HCT116 (cell line): ENCODE results near the gene RAB21. TPM values are rescaled to one million over a fixed set of nuclear protein-coding genes. Genes with fewer than 3 reads are reported as not detected.

Experiments used
- ATAC-seq: fragments of 200-7000 bp; cut with Tn5 transposase; 2 replicates; pipeline ENCODE4 v1.9.1; 2020; ENCODE audit warnings: mild to moderate bottlenecking, moderate library complexity
- BruUV-seq: library from RNA; stranded (reverse); fragments of 400-500 nt; replicated peaks from 2 replicates; lab custom pipeline; 2021; lab: Mats Ljungman, UMichigan
- CTCF ChIA-PET: fragments of 300-600 bp; sonication (Branson Sonifier 250); formaldehyde crosslinking; loops from one replicate; lab custom pipeline; 2021; ENCODE audit warnings: antibody characterized with exemption; lab: Charles Lee
- POLR2A ChIA-PET: fragments of 300-600, 350-600 bp; sonication (Branson Sonifier 250); formaldehyde crosslinking; loops from one replicate; lab custom pipeline; 2021; ENCODE audit warnings: antibody characterized with exemption; lab: Charles Lee
- RAD21 ChIA-PET, 2 experiments: fragments of 300-600 bp; sonication (Branson Sonifier 250); formaldehyde crosslinking; loops; one replicate each; lab custom pipeline; 2023; ENCODE audit warnings: low total read pairs in 2 of 2; ENCODE audit not compliant: uncharacterized antibody in 2 of 2, unreplicated experiment in 2 of 2, low non-redundant PET in 1 of 2; lab: Charles Lee
- DNase-seq: peaks from one replicate; pipeline ENCODE4 v3.0.0-alpha.2; 2010; ENCODE audit warnings: low read depth, low spot score
- H2AFZ ChIP-seq: fragments of 200-600 bp; shearing (Covaris generic), sonication (generic); 2 replicates; pipeline ENCODE4 v1.6.1; 2017; ENCODE audit warnings: low read depth, mixed run types, mixed read lengths, antibody characterized with exemption, low read length; ENCODE audit not compliant: poor library complexity, severe bottlenecking
- H3K27ac ChIP-seq: 2 replicates; pipeline ENCODE4 v1.5.1; 2012; ENCODE audit warnings: low read depth, low read length
- H3K27me3 ChIP-seq: fragments of 200-600 bp; sonication (generic); 2 replicates; pipeline ENCODE4 v1.6.1; 2016; ENCODE audit warnings: mixed run types, low read length, mixed read lengths; ENCODE audit not compliant: insufficient read depth
- H3K36me3 ChIP-seq, 2 experiments: fragments of 200-500 bp in 1 of 2; fragments of 200-600 bp in 1 of 2; sonication (Bioruptor generic) in 1 of 2; sonication (generic) in 1 of 2; 2 replicates each; pipeline versions ENCODE4 v1.5.1 to v1.6.1; 2014 to 2016; ENCODE audit warnings: low read length in 2 of 2, inconsistent platforms in 1 of 2, mixed read lengths in 1 of 2, mixed run types in 1 of 2; ENCODE audit not compliant: insufficient read depth in 2 of 2, control insufficient read depth in 1 of 2
- H3K4me1 ChIP-seq, 2 experiments: fragments of 200-600 bp in 1 of 2; sonication (generic) in 1 of 2; 2 replicates each; pipeline versions ENCODE4 v1.5.1 to v1.6.1; 2012 to 2017; ENCODE audit warnings: low read length in 2 of 2, inconsistent platforms in 1 of 2, mild to moderate bottlenecking in 1 of 2, mixed read lengths in 1 of 2, mixed run types in 1 of 2, moderate library complexity in 1 of 2; ENCODE audit not compliant: insufficient read depth in 2 of 2, control insufficient read depth in 1 of 2
- H3K4me2 ChIP-seq: fragments of 200-600 bp; sonication (generic); 2 replicates; pipeline ENCODE4 v1.6.1; 2017; ENCODE audit warnings: mixed run types, low read length, mixed read lengths
- H3K4me3 ChIP-seq, 2 experiments: fragments of 200-600 bp in 1 of 2; sonication (generic) in 1 of 2; replicated peaks in 1 of 2; 2 replicates each; pipeline ENCODE4 v1.5.1; 2011 to 2016; ENCODE audit warnings: low read length in 2 of 2, control low read depth in 1 of 2, low read depth in 1 of 2, mild to moderate bottlenecking in 1 of 2, mixed read lengths in 1 of 2, mixed run types in 1 of 2
- H3K79me2 ChIP-seq: fragments of 200-600 bp; sonication (generic); 2 replicates; pipeline ENCODE4 v1.6.1; 2017; ENCODE audit warnings: mild to moderate bottlenecking, mixed run types, low read length, moderate library complexity, mixed read lengths; ENCODE audit not compliant: insufficient read depth
- H3K9ac ChIP-seq: fragments of 200-600 bp; sonication (generic); 2 replicates; pipeline ENCODE4 v1.6.1; 2016; ENCODE audit warnings: low read length, mixed read lengths
- H3K9me2 ChIP-seq: fragments of 200-600 bp; sonication (generic), shearing (Covaris generic); 2 replicates; pipeline ENCODE4 v1.6.1; 2017; ENCODE audit warnings: mixed run types, mild to moderate bottlenecking, moderate library complexity; ENCODE audit not compliant: insufficient read depth
- H3K9me3 ChIP-seq, 2 experiments: fragments of 200-500 bp in 1 of 2; fragments of 200-600 bp in 1 of 2; sonication (Bioruptor generic) in 1 of 2; sonication (generic) in 1 of 2; 2 replicates each; pipeline ENCODE4 v1.6.1; 2014 to 2017; ENCODE audit warnings: low read length in 2 of 2, mixed read lengths in 2 of 2, inconsistent platforms in 1 of 2, low read depth in 1 of 2, mild to moderate bottlenecking in 1 of 2, mixed run types in 1 of 2, moderate library complexity in 1 of 2; ENCODE audit not compliant: control insufficient read depth in 1 of 2, insufficient read depth in 1 of 2
- H4K20me1 ChIP-seq: fragments of 200-600 bp; sonication (generic), shearing (Covaris generic); 2 replicates; pipeline ENCODE4 v1.6.1; 2017; ENCODE audit warnings: mixed run types, mild to moderate bottlenecking, moderate library complexity; ENCODE audit not compliant: insufficient read depth
- CBX3 ChIP-seq: IDR thresholded peaks from 2 replicates; pipeline ENCODE4 v1.6.1; 2012; ENCODE audit warnings: low read depth
- JUND ChIP-seq: IDR thresholded peaks from 2 replicates; pipeline ENCODE4 v1.6.1; 2012
- RAD21 ChIP-seq: IDR thresholded peaks from 2 replicates; pipeline ENCODE4 v1.6.1; 2012; ENCODE audit warnings: low read depth, mild to moderate bottlenecking
- SIN3A ChIP-seq: IDR thresholded peaks from 2 replicates; pipeline ENCODE4 v1.6.1; 2012; ENCODE audit warnings: low read depth
- SRF ChIP-seq: IDR thresholded peaks from 2 replicates; pipeline ENCODE4 v1.6.1; 2012; ENCODE audit warnings: low read depth
- YY1 ChIP-seq: IDR thresholded peaks from 2 replicates; pipeline ENCODE4 v1.6.1; 2011; ENCODE audit warnings: low read length, low read depth, moderate library complexity, mild to moderate bottlenecking; ENCODE audit not compliant: insufficient replicate concordance; ENCODE audit errors: extremely low read depth
- intact Hi-C: fragments of 100-400 bp; cut with micrococcal nuclease; formaldehyde crosslinking; loops from 2 replicates; pipeline ENCODE4 v1.10.0; 2022
- total RNA-seq: library from RNA; stranded (reverse); gene quantifications from one replicate; pipeline ENCODE4 v1.2.1, GENCODE V29; 2021; ENCODE audit not compliant: unreplicated experiment
- TF ChIP-seq, protein P1 (sequence below): IDR thresholded peaks from 2 replicates; pipeline ENCODE4 v1.6.1; 2011; ENCODE audit warnings: mild to moderate bottlenecking, low read length, moderate library complexity; ENCODE audit not compliant: insufficient replicate concordance; ENCODE audit errors: extremely low read depth
- TF ChIP-seq, protein P2 (sequence below): IDR thresholded peaks from 2 replicates; pipeline ENCODE4 v1.6.1; 2012
- TF ChIP-seq, protein P3 (sequence below), 3 experiments: fragments of 200-600 bp in 1 of 3; sonication (generic) in 1 of 3; IDR thresholded peaks in 2 of 3; conservative IDR thresholded peaks in 1 of 3; 2 replicates each; pipeline ENCODE4 v1.5.1; 2012 to 2017; ENCODE audit warnings: low read depth in 2 of 3, low read length in 2 of 3, antibody characterized with exemption in 1 of 3, borderline replicate concordance in 1 of 3, control low read depth in 1 of 3, mild to moderate bottlenecking in 1 of 3, mixed read lengths in 1 of 3, mixed run types in 1 of 3, moderate library complexity in 1 of 3; ENCODE audit not compliant: insufficient read depth in 1 of 3
- TF ChIP-seq, protein P4 (sequence below): IDR thresholded peaks from 2 replicates; pipeline ENCODE4 v1.6.1; 2012
- TF ChIP-seq, protein P5 (sequence below): IDR thresholded peaks from 2 replicates; pipeline ENCODE4 v1.6.1; 2012; ENCODE audit warnings: low read depth

RAB21 gene
- total RNA-seq, 1 experiment from 2014 or later: 57.1 TPM

DNA sequence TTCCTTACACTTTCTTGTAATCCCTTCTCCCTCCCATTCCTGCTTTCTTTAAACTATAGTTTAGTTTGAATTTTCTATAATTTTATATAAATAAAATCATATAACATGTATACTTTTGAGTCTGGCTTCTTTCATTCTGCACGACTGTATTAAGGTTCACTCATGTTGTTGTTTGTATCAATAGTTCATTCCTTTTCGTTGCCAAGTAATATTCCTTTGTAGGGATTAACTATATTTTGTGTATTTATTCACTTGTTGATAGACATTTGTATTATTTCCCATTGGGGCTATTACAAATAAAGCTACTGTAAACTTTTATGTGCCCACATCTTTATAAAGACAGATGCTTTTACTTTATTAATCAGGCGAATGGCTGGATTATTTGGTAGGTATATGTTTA, 45.5 kb downstream of the RAB21 start:
- Histone ChIP-seq H3K9me3 (no peaks in the 10 kb centered on the region), H2AFZ (no peak overlapping the region), H3K4me1 (peaks cover 0 to 4% of the 10 kb centered on the region in 2 experiments; a peak in 1 of 4 replicates), H3K9me2 (no peaks in the 10 kb centered on the region), H3K36me3 (no peaks in the 10 kb centered on the region), H4K20me1 (no peaks in the 10 kb centered on the region)
- no TSS peak for BruUV-seq
- RAD21 ChIA-PET: no interaction called here
- no peak for DNase-seq
- ATAC-seq: no peak
- POLR2A ChIA-PET: no interaction called here
- TF ChIP-seq, protein P1, sequence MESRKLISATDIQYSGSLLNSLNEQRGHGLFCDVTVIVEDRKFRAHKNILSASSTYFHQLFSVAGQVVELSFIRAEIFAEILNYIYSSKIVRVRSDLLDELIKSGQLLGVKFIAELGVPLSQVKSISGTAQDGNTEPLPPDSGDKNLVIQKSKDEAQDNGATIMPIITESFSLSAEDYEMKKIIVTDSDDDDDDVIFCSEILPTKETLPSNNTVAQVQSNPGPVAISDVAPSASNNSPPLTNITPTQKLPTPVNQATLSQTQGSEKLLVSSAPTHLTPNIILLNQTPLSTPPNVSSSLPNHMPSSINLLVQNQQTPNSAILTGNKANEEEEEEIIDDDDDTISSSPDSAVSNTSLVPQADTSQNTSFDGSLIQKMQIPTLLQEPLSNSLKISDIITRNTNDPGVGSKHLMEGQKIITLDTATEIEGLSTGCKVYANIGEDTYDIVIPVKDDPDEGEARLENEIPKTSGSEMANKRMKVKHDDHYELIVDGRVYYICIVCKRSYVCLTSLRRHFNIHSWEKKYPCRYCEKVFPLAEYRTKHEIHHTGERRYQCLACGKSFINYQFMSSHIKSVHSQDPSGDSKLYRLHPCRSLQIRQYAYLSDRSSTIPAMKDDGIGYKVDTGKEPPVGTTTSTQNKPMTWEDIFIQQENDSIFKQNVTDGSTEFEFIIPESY: no peak
- no peak for TF ChIP-seq RAD21
- TF ChIP-seq CBX3: no peak
- TF ChIP-seq, protein P2, sequence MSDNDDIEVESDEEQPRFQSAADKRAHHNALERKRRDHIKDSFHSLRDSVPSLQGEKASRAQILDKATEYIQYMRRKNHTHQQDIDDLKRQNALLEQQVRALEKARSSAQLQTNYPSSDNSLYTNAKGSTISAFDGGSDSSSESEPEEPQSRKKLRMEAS: no peak
- TF ChIP-seq, protein P3, sequence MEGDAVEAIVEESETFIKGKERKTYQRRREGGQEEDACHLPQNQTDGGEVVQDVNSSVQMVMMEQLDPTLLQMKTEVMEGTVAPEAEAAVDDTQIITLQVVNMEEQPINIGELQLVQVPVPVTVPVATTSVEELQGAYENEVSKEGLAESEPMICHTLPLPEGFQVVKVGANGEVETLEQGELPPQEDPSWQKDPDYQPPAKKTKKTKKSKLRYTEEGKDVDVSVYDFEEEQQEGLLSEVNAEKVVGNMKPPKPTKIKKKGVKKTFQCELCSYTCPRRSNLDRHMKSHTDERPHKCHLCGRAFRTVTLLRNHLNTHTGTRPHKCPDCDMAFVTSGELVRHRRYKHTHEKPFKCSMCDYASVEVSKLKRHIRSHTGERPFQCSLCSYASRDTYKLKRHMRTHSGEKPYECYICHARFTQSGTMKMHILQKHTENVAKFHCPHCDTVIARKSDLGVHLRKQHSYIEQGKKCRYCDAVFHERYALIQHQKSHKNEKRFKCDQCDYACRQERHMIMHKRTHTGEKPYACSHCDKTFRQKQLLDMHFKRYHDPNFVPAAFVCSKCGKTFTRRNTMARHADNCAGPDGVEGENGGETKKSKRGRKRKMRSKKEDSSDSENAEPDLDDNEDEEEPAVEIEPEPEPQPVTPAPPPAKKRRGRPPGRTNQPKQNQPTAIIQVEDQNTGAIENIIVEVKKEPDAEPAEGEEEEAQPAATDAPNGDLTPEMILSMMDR (IDR thresholded peaks at IDR 0.05 in 2 of 3, conservative IDR thresholded peaks at IDR 0.05 in 1 of 3; ENCODE audit: borderline replicate concordance in 1 of 3, insufficient read depth in 1 of 3, low read depth in 2 of 3, low read length in 2 of 3): no peak
- TF ChIP-seq SIN3A: no peak
- TF ChIP-seq, protein P4, sequence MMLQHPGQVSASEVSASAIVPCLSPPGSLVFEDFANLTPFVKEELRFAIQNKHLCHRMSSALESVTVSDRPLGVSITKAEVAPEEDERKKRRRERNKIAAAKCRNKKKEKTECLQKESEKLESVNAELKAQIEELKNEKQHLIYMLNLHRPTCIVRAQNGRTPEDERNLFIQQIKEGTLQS: no peak
- no peak for TF ChIP-seq SRF
- TF ChIP-seq YY1: no peak
- TF ChIP-seq, protein P5, sequence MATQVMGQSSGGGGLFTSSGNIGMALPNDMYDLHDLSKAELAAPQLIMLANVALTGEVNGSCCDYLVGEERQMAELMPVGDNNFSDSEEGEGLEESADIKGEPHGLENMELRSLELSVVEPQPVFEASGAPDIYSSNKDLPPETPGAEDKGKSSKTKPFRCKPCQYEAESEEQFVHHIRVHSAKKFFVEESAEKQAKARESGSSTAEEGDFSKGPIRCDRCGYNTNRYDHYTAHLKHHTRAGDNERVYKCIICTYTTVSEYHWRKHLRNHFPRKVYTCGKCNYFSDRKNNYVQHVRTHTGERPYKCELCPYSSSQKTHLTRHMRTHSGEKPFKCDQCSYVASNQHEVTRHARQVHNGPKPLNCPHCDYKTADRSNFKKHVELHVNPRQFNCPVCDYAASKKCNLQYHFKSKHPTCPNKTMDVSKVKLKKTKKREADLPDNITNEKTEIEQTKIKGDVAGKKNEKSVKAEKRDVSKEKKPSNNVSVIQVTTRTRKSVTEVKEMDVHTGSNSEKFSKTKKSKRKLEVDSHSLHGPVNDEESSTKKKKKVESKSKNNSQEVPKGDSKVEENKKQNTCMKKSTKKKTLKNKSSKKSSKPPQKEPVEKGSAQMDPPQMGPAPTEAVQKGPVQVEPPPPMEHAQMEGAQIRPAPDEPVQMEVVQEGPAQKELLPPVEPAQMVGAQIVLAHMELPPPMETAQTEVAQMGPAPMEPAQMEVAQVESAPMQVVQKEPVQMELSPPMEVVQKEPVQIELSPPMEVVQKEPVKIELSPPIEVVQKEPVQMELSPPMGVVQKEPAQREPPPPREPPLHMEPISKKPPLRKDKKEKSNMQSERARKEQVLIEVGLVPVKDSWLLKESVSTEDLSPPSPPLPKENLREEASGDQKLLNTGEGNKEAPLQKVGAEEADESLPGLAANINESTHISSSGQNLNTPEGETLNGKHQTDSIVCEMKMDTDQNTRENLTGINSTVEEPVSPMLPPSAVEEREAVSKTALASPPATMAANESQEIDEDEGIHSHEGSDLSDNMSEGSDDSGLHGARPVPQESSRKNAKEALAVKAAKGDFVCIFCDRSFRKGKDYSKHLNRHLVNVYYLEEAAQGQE: no peak
- TF ChIP-seq JUND: no peak
- TF ChIP-seq, all 23 proteins: peak for 0
- Histone ChIP-seq H3K4me2 (no peak overlapping the region), H3K79me2 (no peaks in the 10 kb centered on the region), H3K27ac (no peak overlapping the region), H3K9ac (no peak overlapping the region), H3K27me3 (no peaks in the 10 kb centered on the region), H3K4me3 (no peak overlapping the region)
- intact Hi-C loops: no loop called here
- CTCF ChIA-PET: no interaction called here
